SK-N-SH treated with all-trans-retinoic acid at 6 μM for 48 hours (cell line): ENCODE data around the gene EARS2.

Experiments used
- ATAC-seq: fragments of 200-7000 bp; cut with Tn5 transposase; 3 replicates; pipeline ENCODE4 v1.9.1; 2020; ENCODE audit warnings: mild to moderate bottlenecking, moderate library complexity
- ARNTL ChIP-seq: fragments of 450-650 bp; formaldehyde crosslinking; IDR thresholded peaks from 2 replicates; pipeline ENCODE4 v1.5.0; 2020; ENCODE audit warnings: low read depth, mild to moderate bottlenecking, moderate library complexity, borderline replicate concordance
- BACH2 ChIP-seq: fragments of 250-450 bp; sonication (Bioruptor Pico); IDR thresholded peaks from 2 replicates; pipeline ENCODE4 v1.9.0; 2021; ENCODE audit warnings: mild to moderate bottlenecking, borderline replicate concordance
- CSDC2 ChIP-seq: fragments of 250-450 bp; sonication (Bioruptor Pico); IDR thresholded peaks from 2 replicates; pipeline ENCODE4 v1.5.0; 2020; ENCODE audit warnings: mild to moderate bottlenecking, moderate library complexity
- ESRRG ChIP-seq: fragments of 250-450 bp; sonication (Bioruptor Pico); IDR thresholded peaks from 2 replicates; pipeline ENCODE4 v1.6.1; 2021; ENCODE audit warnings: mild to moderate bottlenecking
- GLIS3 ChIP-seq: fragments of 250-450 bp; sonication (Bioruptor Pico); IDR thresholded peaks from 2 replicates; pipeline ENCODE4 v1.5.0; 2020; ENCODE audit warnings: mild to moderate bottlenecking, moderate library complexity
- ISL1 ChIP-seq: fragments of 250-450 bp; sonication (Bioruptor Pico); IDR thresholded peaks from 2 replicates; pipeline ENCODE4 v2.1.2; 2022; ENCODE audit warnings: mild to moderate bottlenecking, moderate library complexity
- PATZ1 ChIP-seq: fragments of 250-450 bp; sonication (Bioruptor Pico); IDR thresholded peaks from 2 replicates; pipeline ENCODE4 v1.8.0; 2020; ENCODE audit warnings: mild to moderate bottlenecking, moderate library complexity, borderline replicate concordance
- PPARA ChIP-seq: fragments of 250-450 bp; sonication (Bioruptor Pico); IDR thresholded peaks from 2 replicates; pipeline ENCODE4 v1.5.0; 2020; ENCODE audit warnings: mild to moderate bottlenecking, borderline replicate concordance
- RARB ChIP-seq: fragments of 250-450 bp; sonication (Bioruptor Pico); IDR thresholded peaks from 2 replicates; pipeline ENCODE4 v1.8.0; 2021; ENCODE audit warnings: mild to moderate bottlenecking, moderate library complexity
- SNAI2 ChIP-seq: fragments of 250-450 bp; sonication (Bioruptor Pico); IDR thresholded peaks from 2 replicates; pipeline ENCODE4 v1.5.0; 2020; ENCODE audit warnings: mild to moderate bottlenecking, moderate library complexity
- TCF4 ChIP-seq: fragments of 250-450 bp; sonication (Bioruptor Pico); IDR thresholded peaks from 2 replicates; pipeline ENCODE4 v1.8.0; 2021; ENCODE audit warnings: mild to moderate bottlenecking, moderate library complexity, borderline replicate concordance
- TOX ChIP-seq: fragments of 250-450 bp; sonication (Bioruptor Pico); IDR thresholded peaks from 2 replicates; pipeline ENCODE4 v1.8.0; 2021; ENCODE audit warnings: mild to moderate bottlenecking, moderate library complexity, borderline replicate concordance
- ZC3H10 ChIP-seq: fragments of 250-450 bp; sonication (Bioruptor Pico); IDR thresholded peaks from 2 replicates; pipeline ENCODE4 v1.5.1; 2021; ENCODE audit warnings: mild to moderate bottlenecking, moderate library complexity
- ZFP3 ChIP-seq: fragments of 250-450 bp; sonication (Bioruptor Pico); IDR thresholded peaks from 2 replicates; pipeline ENCODE4 v1.5.0; 2020; ENCODE audit warnings: mild to moderate bottlenecking, moderate library complexity
- ZNF565 ChIP-seq: fragments of 450-650 bp; formaldehyde crosslinking; conservative IDR thresholded peaks from 2 replicates; pipeline ENCODE4 v1.5.0; 2020; ENCODE audit warnings: low read depth, mild to moderate bottlenecking, moderate library complexity
- ZNF70 ChIP-seq: fragments of 450-650 bp; formaldehyde crosslinking; IDR thresholded peaks from 2 replicates; pipeline ENCODE4 v1.5.0; 2020; ENCODE audit warnings: mild to moderate bottlenecking, moderate library complexity
- ZNF8 ChIP-seq: fragments of 450-650 bp; formaldehyde crosslinking; IDR thresholded peaks from 2 replicates; pipeline ENCODE4 v1.5.0; 2020; ENCODE audit warnings: mild to moderate bottlenecking, moderate library complexity
- TF ChIP-seq, protein P1 (sequence below): fragments of 250-450 bp; sonication (Bioruptor Pico); IDR thresholded peaks from 2 replicates; pipeline ENCODE4 v1.5.1; 2020; ENCODE audit warnings: low read depth, mild to moderate bottlenecking, moderate library complexity
- TF ChIP-seq, protein P2 (sequence below): fragments of 250-450 bp; sonication (Bioruptor Pico); IDR thresholded peaks from 2 replicates; pipeline ENCODE4 v1.5.1; 2021; ENCODE audit warnings: mild to moderate bottlenecking, moderate library complexity
- TF ChIP-seq, protein P3 (sequence below): fragments of 250-450 bp; sonication (Bioruptor Pico); IDR thresholded peaks from 2 replicates; pipeline ENCODE4 v1.5.0; 2020; ENCODE audit warnings: mild to moderate bottlenecking, moderate library complexity
- TF ChIP-seq, protein P4 (sequence below): fragments of 250-450 bp; sonication (Bioruptor Pico); IDR thresholded peaks from 2 replicates; pipeline ENCODE4 v1.8.0; 2021; ENCODE audit warnings: low read depth, mild to moderate bottlenecking, moderate library complexity, borderline replicate concordance

Gene EARS2

DNA sequence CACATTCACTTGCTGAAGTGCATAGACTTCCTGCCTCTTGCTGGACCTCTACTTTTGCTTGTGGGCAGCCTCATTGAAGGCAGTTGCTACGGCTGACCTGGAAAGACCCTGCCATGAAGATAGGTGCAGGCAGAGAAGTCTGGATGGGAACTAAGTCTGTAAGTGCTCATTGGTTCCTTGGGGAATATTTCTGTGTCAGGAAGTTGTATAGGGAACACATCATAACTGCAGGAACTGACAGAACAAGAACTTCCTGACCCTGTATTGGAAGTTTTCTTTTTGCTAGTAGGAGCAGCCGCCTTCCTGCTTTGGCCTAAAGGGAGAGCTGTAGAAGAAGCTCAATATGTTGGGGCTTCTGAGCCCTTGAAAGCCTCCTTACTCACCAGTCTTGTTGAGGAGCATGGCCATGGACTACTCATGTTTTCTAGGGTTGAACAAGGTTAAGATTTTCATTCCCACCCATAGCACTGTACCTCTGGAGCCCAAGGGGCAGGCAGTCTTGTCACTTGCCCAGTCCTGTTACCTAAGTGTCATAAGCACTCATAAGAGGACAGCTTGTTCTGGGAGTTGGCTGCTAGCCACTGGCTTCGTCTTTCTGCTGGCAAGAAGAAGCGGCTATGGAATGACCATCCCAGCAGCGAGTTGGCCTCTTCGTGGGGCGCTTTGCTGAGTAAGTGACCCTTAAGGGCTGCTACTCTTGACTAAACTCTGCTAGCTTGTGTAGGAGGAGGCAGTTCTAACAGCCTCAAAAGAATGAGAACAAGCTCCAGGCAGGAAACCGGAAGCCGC, 7.6 kb upstream of the EARS2 start:
- TF ChIP-seq ZNF8 (no peak), PATZ1 (CRISPR knock-in tag) (no peak), ZFP3 (no peak), BACH2 (CRISPR knock-in tag) (no peak), ZC3H10 (CRISPR knock-in tag) (no peak), SNAI2 (CRISPR knock-in tag) (no peak)
- TF ChIP-seq, protein P1, sequence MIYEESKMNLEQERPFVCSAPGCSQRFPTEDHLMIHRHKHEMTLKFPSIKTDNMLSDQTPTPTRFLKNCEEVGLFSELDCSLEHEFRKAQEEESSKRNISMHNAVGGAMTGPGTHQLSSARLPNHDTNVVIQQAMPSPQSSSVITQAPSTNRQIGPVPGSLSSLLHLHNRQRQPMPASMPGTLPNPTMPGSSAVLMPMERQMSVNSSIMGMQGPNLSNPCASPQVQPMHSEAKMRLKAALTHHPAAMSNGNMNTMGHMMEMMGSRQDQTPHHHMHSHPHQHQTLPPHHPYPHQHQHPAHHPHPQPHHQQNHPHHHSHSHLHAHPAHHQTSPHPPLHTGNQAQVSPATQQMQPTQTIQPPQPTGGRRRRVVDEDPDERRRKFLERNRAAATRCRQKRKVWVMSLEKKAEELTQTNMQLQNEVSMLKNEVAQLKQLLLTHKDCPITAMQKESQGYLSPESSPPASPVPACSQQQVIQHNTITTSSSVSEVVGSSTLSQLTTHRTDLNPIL (CRISPR knock-in tag) = no peak
- TF ChIP-seq, protein P2, sequence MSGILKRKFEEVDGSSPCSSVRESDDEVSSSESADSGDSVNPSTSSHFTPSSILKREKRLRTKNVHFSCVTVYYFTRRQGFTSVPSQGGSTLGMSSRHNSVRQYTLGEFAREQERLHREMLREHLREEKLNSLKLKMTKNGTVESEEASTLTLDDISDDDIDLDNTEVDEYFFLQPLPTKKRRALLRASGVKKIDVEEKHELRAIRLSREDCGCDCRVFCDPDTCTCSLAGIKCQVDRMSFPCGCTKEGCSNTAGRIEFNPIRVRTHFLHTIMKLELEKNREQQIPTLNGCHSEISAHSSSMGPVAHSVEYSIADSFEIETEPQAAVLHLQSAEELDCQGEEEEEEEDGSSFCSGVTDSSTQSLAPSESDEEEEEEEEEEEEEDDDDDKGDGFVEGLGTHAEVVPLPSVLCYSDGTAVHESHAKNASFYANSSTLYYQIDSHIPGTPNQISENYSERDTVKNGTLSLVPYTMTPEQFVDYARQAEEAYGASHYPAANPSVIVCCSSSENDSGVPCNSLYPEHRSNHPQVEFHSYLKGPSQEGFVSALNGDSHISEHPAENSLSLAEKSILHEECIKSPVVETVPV (CRISPR knock-in tag) = no peak
- TF ChIP-seq, protein P3, sequence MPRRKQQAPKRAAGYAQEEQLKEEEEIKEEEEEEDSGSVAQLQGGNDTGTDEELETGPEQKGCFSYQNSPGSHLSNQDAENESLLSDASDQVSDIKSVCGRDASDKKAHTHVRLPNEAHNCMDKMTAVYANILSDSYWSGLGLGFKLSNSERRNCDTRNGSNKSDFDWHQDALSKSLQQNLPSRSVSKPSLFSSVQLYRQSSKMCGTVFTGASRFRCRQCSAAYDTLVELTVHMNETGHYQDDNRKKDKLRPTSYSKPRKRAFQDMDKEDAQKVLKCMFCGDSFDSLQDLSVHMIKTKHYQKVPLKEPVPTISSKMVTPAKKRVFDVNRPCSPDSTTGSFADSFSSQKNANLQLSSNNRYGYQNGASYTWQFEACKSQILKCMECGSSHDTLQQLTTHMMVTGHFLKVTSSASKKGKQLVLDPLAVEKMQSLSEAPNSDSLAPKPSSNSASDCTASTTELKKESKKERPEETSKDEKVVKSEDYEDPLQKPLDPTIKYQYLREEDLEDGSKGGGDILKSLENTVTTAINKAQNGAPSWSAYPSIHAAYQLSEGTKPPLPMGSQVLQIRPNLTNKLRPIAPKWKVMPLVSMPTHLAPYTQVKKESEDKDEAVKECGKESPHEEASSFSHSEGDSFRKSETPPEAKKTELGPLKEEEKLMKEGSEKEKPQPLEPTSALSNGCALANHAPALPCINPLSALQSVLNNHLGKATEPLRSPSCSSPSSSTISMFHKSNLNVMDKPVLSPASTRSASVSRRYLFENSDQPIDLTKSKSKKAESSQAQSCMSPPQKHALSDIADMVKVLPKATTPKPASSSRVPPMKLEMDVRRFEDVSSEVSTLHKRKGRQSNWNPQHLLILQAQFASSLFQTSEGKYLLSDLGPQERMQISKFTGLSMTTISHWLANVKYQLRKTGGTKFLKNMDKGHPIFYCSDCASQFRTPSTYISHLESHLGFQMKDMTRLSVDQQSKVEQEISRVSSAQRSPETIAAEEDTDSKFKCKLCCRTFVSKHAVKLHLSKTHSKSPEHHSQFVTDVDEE = no peak
- TF ChIP-seq, protein P4, sequence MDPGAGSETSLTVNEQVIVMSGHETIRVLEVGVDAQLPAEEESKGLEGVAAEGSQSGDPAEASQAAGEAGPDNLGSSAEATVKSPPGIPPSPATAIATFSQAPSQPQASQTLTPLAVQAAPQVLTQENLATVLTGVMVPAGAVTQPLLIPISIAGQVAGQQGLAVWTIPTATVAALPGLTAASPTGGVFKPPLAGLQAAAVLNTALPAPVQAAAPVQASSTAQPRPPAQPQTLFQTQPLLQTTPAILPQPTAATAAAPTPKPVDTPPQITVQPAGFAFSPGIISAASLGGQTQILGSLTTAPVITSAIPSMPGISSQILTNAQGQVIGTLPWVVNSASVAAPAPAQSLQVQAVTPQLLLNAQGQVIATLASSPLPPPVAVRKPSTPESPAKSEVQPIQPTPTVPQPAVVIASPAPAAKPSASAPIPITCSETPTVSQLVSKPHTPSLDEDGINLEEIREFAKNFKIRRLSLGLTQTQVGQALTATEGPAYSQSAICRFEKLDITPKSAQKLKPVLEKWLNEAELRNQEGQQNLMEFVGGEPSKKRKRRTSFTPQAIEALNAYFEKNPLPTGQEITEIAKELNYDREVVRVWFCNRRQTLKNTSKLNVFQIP (CRISPR knock-in tag) = no peak
- no peak for ATAC-seq

DNA sequence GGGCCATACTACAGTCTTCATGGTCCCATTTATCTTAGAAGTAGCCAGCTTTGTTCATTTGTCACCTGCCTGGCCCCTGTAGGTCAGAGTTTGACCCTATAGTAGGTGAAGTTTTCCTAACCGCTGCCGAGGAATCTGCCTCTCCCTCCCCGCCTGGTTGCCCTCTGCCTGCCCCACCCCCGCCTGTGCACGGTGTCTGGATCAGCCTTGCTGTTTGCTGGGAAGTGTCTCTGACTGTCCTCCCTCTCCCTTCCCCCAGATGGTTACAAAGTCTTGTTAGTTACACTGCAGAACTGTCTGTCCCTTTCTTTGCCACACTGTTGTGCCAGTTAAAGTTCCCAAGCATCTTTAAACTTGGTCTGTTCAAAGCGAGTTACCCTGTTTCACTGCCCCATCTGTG, 6.0 kb upstream of the EARS2 start:
- no peak for TF ChIP-seq ZFP3
- TF ChIP-seq SNAI2 (CRISPR knock-in tag) = no peak
- no peak for TF ChIP-seq RARB (CRISPR knock-in tag)
- no peak for TF ChIP-seq ARNTL (CRISPR knock-in tag)
- no peak for ATAC-seq

DNA sequence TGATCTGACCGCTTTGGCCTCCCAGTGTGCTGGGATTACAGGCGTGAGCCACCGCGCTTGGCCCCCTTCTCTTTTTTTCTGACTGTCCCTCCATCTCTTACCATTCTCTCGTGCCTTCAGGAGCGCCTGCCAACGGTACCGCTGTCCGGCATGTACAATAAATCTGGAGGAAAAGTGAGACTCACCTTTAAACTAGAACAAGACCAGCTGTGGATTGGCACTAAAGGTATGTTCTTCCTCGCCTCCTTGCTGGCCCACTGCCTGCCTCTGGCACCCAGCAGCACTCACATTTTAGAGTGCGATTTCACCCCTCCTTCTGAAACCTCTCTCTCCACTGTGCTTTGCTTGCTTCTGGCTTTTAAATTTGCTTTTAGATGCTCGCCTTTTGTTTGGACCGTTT, 5.4 kb upstream of the EARS2 start:
- no peak for ATAC-seq
- no peak for TF ChIP-seq ZNF70 (CRISPR knock-in tag)
- TF ChIP-seq, protein P1 (CRISPR knock-in tag) = no peak
- no peak for TF ChIP-seq SNAI2 (CRISPR knock-in tag)
- no peak for TF ChIP-seq GLIS3 (CRISPR knock-in tag)
- TF ChIP-seq ZNF565 (CRISPR knock-in tag) = no peak
- no peak for TF ChIP-seq TCF4 (CRISPR knock-in tag)
- no peak for TF ChIP-seq PATZ1 (CRISPR knock-in tag)
- TF ChIP-seq RARB (CRISPR knock-in tag) = no peak
- TF ChIP-seq, protein P4 (CRISPR knock-in tag) = no peak
- no peak for TF ChIP-seq ZNF8
- no peak for TF ChIP-seq ISL1 (CRISPR knock-in tag)
- TF ChIP-seq, protein P2 (CRISPR knock-in tag) = no peak
- no peak for TF ChIP-seq ESRRG
- TF ChIP-seq CSDC2 = no peak
- TF ChIP-seq PPARA (CRISPR knock-in tag) = no peak
- TF ChIP-seq TOX (CRISPR knock-in tag) = no peak
